ENCODE measurements around the gene FAM3D.

The FAM3D gene

DNA sequence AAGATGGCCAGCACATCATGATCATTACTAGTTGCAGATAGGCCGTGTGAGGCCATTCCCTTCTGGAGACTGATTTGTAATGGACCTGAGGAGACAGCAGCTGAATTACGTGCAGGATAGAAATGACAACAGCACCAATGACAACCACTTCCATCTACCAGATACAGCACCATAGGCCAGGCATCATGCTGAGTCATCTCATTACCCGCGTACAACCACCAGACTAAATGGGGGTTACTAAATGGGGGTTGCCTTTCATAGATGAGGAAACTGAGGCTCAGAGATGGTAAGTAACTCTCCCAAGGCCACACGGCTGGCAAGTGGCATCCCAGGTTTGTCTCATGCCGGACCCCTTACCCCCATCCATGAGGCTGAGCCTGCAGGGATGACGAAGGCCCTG lies 56.6 kb downstream of the FAM3D start:
- TF ChIP-seq, protein P1, sequence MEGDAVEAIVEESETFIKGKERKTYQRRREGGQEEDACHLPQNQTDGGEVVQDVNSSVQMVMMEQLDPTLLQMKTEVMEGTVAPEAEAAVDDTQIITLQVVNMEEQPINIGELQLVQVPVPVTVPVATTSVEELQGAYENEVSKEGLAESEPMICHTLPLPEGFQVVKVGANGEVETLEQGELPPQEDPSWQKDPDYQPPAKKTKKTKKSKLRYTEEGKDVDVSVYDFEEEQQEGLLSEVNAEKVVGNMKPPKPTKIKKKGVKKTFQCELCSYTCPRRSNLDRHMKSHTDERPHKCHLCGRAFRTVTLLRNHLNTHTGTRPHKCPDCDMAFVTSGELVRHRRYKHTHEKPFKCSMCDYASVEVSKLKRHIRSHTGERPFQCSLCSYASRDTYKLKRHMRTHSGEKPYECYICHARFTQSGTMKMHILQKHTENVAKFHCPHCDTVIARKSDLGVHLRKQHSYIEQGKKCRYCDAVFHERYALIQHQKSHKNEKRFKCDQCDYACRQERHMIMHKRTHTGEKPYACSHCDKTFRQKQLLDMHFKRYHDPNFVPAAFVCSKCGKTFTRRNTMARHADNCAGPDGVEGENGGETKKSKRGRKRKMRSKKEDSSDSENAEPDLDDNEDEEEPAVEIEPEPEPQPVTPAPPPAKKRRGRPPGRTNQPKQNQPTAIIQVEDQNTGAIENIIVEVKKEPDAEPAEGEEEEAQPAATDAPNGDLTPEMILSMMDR (IDR thresholded peaks at IDR 0.05), result no peak

DNA sequence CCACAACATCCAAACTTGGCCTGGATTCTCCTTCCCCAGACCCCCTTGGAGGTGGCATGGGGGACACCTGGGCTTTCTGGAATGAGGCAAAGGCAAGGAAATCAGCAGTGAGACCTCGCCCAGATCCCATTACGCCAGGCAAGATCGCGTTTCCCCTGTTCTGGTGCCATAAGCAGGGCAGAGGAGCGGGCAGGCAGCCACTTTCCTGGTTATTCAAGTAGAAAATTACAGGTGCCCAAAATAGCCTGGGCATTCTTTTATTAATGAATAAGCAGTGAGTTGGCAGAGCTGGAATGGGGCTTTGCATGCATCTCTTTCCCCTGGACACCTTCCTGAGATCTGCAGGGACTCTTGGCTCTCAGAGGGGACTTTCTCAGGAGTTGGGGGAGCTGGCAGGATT lies 57.9 kb downstream of the FAM3D start:
- TF ChIP-seq, protein P1 (IDR thresholded peaks at IDR 0.05), result no peak

DNA sequence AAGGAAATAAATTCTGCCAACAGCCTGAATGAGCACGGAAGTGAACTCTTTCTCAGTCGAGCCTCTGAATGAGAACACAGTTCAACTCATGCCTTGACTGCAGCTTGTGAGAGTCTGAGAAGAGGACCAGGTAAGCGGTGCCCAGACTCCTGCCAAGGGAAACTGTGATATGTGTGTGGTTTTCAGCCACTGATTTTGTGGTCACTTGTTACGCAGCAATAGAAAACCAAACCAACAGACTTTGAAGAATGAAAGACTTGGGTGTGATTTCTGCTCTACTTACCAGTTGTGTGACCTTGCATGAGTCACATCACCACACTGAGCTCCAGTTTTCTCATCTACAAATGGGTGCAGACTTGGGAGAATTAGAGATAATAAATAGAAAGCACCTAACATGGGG lies 58.8 kb downstream of the FAM3D start:
- TF ChIP-seq, protein P1 (IDR thresholded peaks at IDR 0.05), result no peak

DNA sequence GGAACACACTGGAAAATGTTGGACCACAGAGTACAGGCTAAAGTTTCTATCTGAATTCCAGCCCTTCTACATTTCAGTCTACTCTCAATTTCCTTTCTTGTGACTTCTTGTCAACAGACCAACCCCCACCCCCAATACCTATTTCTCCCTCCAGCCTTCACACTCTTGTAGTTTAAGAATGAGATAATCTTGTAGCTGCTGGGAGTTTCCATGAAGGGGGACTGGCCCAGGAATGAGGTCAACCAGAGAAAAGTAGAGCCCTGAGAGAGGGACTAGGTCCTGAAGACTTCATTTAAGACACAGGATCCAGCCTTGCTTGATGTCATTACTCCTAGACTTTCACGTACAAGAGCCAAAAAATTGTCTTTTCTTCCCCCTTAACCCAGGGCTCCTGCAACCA lies 59.9 kb downstream of the FAM3D start:
- TF ChIP-seq, protein P1 (IDR thresholded peaks at IDR 0.05), result no peak

DNA sequence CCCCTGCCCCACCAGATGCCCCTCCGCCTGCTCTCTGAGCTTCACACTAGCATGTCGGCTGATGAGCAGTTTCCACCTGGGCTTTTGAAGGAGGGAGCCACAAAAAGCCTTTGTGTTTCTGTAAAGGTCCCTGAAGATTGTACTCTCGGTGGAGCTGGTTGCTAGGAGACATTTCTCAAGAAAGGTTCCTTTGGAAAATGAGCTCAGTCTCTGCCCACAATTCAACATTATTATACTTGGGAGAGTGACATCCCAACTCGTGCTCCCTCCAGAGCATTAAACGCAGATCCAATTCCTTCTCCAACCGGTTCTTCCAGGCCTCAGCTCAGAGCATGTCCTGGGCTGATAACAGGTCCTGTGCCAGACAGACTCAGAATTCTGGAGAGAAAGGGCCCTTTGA lies 62.5 kb downstream of the FAM3D start:
- TF ChIP-seq, protein P1 (IDR thresholded peaks at IDR 0.05), result no peak

DNA sequence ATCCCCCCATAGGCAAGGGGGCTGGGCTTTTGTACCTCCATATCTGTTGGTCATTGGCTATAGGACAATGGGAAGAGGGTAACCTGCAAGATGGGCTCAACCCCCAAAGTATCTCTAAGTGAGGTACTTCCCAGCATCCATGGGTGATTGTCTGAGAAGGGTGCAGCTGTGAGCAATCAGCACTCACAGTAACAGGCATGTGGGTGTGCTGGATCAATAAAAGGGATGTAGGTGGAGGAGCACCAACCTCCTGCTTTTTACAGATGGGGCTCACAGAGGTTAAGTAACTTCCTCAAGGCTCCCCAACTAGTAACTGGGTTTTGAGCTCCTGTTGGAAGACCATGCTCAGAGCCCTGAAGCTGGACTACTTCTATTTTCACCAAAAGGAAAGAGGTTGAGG lies 63.0 kb downstream of the FAM3D start:
- TF ChIP-seq, protein P1 (IDR thresholded peaks at IDR 0.05), result no peak

DNA sequence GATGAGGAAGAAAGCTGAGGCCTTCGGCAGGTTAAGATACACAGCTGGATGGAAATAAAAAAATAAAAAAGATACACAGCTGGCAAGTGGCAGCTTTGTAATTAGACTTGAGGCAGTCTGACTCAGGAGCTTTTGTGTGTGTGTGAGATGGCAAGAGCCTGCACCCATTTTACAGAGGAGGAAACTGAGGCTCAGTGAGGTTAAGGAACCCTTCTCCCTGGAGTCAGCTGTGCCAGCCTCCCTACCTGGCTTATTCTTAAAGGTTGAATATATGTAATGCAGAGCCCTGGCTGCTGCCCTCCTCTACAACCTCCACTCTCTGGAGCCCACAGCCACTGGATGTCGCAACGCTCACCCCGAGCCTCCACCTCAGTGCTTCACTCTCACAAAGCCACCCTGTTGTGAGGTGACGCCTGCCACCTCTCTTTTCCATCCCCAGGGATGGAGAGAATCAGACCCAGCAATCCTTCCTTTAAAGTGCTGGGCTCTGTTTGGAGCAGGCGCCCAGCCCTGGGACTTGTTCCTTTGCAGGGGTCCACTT lies 68.7 kb downstream of the FAM3D start:
- TF ChIP-seq, protein P1 (IDR thresholded peaks at IDR 0.05), result no peak

Data from LNCAP (cell line).